Superior temporal gyrus (tissue), 1 donor: ENCODE data around the gene HLA-DOB.

Experiments used
- DNase-seq: peaks from one replicate; pipeline ENCODE4 v3.0.0-alpha.2; 2016; ENCODE audit errors: extremely low spot score

HLA-DOB gene

DNA sequence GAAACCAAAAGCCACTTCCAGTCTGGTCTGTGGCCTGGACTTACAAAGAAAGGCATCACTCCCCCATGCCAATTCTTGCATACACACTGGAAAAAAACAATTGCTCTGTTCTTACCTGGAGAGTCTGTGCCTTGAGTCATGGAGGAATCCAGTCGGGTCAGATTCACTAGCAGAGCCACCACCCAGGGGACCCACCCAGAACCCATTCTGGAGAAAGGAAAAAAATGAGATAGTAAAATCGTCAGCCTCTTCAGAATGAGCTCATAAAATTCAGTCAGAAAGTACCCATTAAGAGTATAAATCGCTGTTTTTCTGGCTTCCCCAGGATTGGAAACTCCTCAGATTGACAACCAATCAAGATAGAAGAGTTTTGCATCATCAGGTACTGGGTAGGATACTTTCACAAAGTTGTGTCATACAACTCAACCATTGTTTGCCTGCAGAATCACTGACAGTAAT is at the start of gene HLA-DOB:
Gene HLA-DOB (minus strand): TSS at position 257 of the 459 bp plus-strand sequence. CDS start 51 bp downstream, at position 206.
- DNase-seq: peak; percentile 22

DNA sequence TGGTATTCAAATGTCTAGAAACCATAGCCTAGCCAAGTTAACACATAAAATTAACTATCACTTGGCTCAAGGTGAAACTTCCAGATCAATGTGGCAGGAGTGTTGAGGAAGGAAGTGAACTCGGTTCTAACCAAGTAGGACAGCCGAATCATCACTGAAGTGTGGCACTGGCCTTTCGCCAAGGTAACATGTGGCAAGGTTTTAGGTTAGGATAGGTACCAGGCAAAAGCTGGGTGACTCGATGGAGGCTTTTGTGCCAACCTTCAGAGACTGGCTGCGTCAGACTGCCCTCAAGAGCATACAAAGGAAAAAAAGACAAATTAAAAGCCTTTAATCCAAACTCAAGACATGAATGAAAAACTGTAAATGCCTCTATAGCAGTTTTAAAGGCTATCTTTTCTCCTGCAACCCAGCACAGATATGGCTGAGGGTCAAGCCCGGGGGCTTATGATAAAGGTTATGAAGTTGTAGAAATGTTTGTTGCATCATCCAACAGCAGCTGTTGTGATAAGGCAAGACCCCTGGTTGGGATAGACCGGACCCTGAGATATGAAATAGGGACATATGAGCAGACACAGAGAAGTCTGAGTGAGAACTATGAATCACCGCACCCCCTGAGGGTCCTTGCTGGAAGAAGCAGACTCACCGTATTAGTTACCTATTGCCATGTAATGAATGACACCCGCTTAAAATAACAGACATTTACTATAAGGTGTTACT is 49.1 kb upstream of the HLA-DOB start:
- no peak for DNase-seq

DNA sequence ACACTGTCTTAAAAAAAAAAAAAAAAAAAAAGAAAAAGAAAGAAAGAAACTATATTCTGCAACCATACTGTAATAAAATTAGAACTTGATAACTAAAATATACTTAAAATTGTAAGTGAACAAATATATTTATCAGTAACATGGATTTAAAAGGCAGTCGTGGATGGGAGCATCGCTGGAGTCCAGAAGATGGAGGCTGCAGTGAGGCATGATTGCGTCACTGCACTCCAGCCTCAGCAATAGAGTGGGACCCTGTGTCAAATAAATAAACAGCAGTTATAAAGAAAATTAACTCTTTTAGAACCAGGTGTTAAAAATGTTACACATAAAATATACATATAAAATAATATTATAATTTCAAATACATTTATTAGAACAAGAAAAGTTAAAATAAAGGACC is 45.9 kb upstream of the HLA-DOB start:
- no peak for DNase-seq

DNA sequence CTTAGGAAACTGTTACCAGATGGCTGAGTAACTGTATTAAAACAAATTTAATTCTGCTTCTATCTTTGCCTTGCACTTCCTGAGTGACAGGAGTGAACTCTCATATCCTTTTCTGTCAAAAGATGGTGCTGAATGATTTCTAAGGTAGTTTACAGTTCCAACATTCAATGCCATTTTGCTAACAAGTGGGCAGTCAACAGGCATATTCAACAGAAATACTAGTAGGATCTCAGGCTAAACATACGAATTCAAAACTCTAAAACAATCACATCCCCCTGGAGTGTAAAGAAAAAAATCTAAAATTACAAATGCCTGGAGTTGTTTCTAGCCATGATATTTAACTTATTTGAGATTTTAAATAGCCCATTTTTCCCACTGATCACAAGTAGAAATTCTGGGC is 43.9 kb upstream of the HLA-DOB start:
- DNase-seq: no peak

DNA sequence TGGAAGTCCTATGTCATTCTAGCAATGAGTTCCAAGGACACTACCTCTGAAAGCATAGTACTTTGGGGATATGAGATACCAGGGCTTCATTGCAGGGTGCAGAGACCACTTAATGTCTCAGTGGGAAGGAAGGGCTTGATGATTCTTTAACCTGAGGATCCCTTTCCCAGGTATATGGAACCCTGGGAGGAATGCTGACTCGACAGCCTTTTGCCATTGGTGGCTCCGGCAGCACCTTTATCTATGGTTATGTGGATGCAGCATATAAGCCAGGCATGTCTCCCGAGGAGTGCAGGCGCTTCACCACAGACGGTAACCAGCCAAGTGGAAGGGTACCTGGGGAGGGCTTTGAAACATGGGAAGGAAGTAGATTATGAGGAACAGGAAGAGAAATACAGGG is 41.4 kb upstream of the HLA-DOB start:
- DNase-seq: no peak

DNA sequence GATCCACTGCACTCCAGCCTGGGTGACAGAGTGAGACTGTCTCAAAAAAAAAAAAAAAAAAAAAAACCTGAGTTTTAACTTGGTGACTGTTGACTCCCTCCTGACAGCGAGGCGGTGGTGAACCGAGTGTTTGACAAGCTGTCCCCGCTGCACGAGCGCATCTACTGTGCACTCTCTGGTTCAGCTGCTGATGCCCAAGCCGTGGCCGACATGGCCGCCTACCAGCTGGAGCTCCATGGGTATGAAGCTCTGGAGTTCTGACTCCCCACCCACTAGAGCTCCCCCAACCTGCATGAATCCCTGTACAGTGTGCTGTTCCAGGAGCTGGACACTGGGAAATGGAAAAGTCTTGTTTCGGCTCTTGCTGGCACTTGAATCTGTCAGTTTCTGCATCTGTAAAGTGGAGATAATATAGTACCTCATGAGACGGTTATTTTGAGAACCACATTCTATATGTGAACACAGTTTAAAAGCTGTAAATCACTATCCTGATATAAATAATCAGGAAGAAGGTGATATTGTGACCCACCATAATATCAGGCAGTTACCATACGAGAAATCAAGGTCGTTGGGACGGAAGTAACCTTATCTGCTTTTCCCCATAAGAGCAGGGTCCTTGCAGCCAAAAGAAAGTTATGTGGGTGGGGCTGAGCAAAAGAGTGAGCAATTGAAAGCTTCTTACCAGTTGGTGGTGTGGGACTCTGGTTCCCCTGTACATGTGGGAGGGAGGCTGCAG is 40.5 kb upstream of the HLA-DOB start:
- DNase-seq: no peak

DNA sequence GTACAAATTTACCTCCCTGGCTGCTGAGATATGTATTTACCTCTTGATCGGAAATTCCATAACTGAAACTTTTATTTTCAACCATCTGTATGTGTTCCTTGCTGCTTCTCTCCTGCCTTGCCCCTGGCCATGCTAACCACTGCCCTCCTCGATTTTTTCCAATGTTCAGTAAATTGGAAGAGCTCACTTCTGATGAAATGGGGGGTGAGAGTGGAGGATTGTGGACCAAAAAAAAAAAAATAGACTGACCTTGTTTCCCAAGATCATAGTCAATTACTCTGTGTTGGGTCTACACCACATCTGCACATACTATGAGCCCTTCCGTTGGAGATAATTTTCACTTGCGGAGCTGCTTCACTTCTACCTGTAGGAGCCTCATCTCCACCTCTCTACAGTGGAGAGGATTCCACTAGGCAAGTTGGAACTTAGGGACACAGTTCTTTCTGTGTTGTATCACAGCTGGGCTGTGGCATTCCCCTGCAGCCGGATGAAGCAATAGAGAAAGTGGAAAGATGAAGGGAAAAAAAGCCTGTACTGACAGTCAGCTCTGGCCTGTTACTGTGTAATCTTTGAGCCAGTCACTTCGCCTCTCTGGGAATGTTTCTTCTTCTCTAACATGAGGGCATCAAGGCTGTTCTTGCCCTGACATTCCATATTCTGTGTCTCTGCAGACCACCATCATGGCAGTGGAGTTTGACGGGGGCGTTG is 38.8 kb upstream of the HLA-DOB start:
- no peak for DNase-seq

DNA sequence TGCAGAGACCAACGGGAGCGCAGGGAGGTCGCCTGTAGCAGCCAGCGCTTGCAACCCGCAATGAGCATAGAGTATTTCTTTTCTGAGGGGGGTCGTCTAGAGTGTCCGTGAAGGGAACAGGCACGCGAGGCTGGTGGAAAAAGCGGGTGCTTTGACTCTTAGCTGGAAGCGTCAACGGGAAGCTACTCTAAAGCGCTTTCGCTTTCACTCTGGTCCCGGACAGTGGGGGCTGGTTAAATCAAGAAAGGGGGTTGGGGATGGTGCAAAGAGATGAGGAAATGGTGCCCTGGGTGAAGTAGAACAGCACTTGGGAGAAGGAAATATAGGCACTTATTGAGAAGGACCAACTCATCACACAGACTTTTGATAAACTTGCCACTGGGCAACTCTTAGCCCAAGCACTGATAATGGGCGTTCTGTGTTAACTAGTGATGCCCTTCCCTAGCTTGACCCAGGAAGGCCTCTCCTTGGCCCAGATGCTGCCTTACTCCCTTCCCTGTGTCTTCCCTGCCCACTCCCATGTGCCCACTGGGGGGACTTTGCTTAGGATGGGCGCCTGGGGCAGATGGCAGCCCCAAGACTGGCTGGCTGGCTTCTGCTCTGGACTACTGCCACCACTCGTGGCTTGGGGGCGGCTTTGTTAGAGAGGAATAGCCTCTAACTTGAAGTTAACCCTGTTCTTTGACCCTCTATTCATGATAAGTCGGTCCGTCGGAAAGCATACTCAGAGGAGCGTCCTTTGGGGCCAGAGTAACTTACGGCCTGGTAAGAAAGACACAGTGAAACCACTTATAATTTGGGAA is 37.8 kb upstream of the HLA-DOB start:
- peak; percentile 67 for DNase-seq

DNA sequence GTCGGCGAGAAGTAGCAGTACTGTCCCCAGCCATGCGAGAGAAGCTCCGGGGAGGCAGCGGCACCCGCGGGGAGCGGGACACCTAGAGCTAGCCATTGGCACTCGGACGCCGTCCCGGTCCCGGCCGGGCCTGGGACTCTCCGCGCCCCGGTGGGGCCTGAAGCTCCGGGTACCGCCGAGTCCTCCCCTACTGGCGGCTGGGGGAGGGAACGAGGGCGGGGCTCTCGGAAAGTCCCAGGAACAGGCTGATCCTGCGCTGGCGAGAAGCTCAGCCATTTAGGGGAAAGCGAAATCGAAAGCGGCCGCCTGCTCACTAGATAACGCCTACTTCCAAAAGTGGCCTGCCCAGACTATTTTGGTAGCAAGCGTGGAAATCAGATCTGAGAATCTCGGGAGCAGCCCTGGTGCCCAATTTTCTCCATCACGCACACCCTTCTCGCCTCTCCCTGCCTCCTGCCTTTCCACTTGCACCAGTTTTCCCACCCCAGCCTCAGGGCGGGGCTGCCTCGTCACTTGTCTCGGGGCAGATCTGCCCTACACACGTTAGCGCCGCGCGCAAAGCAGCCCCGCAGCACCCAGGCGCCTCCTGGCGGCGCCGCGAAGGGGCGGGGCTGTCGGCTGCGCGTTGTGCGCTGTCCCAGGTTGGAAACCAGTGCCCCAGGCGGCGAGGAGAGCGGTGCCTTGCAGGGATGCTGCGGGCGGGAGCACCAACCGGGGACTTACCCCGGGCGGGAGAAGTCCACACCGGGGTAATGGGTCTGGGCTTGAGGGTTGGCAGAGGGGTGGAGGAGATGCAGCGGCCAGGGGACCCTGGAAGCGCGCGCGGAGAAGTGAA is 37.0 kb upstream of the HLA-DOB start, which contains the start of the genes PSMB9 and TAP1:
Gene PSMB9 (plus strand): TSS at position 652 of the 835 bp plus-strand sequence. CDS start 38 bp downstream, at position 690.
Gene TAP1 (minus strand): TSS at position 164 of the 835 bp plus-strand sequence. CDS start 68 bp downstream, at position 96.
- peak; percentile 94 for DNase-seq

DNA sequence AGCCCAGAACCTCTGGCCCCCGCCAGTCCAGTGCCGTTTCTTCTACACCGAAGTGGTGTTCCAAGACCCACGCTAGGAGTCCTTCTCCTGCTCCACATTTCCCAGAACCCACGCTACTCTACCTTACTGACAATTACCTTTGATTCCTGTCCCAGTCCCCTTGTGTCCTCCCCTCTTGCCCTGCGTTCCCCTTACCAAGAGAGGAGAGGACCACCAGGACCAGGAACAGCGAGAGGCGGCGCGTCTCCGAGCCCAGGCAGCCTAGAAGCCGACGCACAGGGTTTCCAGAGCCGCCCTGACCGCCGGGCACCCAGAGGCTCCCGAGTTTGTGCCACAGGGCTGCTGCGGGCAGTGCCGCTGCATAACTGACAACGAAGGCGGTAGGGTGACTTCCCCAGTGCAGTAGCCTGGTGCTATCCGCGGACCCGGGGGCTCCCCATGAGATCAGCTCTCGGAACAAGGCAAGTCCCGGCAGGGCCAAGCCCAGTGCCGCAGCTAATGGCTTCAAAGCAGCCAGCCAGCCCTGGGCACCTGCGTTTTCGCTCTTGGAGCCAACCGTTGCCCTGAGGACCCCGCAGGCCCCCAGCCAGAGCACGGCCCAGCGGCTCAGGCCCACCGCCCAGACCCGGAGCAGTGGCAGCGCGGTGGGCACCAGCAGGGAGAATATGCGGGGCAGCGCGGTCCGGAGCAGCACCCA is 36.2 kb upstream of the HLA-DOB start:
- peak; percentile 57 for DNase-seq

DNA sequence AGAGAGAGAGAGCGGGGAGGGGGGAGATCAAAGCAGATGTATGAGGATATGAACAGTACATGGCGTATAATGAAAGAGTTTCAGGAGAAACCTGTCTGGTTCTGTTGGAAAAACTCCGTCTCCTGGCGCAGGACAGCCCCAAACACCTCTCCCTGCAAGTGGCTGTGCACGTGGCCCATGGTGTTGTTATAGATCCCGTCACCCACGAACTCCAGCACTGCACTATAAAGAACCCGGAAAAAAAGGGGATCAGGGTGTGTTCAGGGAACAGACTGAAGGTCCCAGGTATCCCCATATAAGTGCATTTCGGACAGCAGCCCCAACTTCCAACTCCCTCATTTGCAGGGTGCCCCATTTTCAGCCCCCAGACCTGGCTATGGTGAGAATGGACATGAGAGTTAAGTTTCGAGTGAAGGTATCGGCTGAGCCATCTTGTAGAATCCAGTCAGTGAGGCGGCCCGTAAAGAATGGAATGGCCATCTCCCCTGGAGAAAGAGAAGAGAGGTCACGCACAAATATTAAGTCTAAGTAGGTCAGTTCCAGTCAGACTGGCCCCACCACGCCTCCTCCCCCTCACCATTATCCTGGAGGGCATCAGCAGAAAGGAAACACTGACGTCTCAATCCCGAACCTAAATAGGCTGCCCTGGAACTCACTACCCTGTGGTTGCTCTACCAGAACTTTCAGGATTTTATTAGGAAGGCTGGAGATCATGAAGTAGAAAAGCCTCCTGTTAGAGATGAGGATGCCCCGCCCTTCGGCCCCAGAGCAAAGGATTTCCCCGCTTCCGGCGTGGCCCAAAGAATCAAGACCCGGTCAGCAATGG is 35.4 kb upstream of the HLA-DOB start:
- DNase-seq: no peak

DNA sequence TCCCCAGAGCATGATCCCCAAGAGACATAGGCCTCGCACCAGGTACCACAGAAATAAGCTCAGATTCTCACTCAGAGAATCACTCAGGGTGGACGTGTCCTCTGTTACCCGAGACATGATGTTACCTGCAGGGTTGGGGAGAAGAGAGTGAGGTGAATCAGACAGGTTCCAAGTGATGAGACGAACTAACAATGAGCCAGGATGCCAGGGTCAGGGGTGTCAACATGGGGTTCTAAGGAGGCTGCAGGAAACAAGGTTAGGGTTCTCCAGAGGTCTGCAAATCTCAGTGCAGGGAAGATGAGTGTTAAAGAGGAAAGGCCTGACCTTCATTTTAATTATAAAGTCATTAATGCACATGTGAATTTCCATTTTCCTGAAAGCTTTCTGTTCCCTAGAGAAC is 34.2 kb upstream of the HLA-DOB start:
- DNase-seq: no peak

DNA sequence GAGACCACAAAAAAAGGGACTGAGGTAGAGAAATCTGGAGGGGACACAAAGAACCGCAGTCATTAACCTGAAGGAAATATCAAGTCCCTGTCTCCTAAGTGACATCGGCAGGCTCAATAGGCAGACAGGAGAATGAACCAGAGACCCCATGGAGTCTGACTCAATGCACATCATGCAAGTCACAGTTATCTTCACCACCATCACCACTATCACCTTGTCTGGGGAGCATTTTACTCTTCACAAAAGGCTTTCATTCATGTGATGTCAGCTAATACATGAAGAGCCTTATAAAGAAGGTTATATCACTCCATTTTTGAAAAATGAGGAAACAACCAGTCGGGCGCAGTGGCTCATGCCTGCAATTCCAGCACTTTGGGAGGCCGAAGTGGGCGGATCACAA is 32.3 kb upstream of the HLA-DOB start:
- no peak for DNase-seq

DNA sequence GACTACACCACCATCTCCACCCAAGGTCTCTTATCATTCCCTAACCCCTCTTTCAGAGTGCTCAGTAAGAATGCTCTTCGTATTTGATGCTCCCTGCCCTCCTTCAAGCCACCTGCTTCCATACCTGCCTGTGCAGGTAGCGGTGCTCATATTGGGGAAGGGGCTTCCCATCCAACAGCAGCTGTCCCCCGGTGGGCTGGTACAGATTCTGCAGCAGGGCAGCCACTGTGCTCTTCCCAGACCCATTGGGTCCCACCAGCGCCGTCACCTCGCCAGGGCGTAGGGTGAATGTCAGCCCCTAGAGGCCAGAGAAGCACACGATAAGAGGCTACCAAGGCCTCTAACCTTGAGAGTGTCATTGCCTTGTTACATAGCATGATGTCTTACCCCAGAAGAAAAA is 31.0 kb upstream of the HLA-DOB start:
- no peak for DNase-seq

DNA sequence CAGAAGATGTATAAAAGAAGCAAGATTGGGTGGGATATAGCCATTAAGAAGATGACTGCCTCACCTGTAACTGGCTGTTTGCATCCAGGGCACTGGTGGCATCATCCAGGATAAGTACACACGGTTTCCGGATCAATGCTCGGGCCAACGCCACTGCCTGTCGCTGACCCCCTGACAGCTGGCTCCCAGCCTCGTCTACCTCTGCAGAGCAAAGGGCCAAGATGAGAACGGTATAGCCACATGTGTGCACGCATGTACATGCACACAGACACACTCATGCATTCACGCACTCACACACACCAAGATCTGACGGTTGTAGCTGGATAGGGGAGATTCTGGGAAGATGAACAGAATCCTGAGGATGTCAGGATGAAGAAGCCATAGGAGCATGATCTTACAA is 30.2 kb upstream of the HLA-DOB start:
- DNase-seq: no peak

DNA sequence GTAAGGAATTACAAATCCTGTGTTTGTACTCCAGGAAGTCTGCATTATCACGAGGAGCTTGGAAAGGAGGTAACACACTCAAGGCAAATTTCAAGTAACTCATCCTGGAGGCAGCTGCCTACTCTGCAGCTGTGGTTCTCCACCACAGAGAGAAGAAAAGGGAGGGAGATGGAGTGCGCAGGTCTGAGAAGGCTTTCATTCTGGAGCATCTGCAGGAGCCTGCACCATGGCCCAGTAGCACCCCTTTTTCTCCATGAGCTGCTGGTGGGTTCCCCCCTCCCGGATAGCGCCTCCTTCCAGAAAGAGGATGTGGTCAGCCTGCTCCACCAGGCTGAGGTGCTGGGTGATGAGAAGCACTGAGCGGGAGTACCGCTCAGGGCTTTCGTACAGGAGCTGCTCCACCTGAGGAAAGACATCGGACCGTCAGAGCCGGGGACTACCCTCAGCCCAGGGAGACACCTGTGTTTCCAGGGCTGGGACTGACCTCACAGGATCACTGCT is 28.6 kb upstream of the HLA-DOB start:
- DNase-seq: no peak

DNA sequence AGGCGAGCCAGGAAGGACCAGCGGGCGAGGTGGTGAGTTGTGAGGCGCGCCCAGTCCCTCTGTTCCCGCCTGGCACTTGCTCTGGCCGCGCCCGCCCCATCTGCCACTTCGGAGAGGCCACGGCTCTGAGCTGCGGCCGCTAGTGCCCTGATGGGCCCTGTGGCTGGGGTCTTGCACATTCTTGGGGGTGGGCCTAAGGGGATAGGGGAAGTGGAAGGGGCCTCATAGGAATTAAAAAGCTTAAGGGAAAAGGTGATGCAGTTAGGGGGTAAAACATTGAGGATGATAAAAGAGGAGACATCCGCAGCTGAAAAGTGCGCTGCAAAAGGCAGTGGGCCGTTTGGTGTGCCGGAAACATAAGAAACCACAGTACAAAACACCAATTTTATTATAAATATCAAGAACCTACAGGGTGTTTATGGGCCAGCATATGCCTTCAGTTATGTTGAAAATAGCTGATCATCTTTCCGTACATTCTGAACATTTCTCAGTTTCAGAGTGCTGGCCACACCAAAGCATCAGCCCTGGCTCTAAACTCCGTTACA is 28.1 kb upstream of the HLA-DOB start:
- no peak for DNase-seq

DNA sequence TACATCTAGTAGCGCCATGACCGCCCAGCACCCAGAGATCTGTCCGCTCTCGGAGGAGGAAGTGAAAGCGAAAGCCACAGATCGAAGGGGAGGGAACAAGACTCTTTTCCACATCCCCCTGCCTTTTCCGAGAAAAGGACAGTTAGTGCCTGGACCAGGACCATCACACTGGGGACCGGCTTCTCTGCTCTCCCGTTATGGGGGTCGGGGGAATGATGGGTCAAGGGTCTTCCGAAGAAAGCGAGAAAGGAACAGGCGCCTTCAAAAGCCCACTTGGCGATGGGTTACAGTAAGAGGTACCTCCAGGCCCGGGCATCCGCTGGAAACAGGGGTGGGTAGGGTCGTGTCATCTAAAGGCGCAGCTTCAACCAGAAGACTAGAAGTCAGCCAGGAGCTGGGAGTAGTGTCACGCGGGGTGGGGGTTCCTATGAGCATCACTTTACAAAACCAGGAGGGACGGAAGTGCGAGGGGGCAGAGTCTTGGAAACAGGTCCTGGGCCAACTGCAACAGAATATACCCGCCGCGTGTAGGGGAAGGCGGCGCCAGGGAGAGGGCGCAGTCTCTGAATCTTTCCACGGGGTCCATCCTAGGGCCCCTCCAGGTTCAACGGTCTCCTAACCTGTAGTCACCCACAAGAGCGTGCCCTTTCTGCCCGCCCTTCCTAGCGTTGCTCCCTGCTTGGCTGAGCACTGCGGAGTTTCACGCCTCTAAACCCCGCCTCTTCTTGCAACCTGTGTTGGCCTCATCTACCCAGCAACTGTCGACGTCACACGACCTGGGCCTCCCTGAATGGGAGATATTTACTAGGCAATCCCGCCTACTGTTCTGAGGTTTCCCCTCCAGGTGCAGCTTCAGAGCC is 27.4 kb upstream of the HLA-DOB start, which contains the start of gene PSMB8:
Gene PSMB8 (minus strand): TSS at position 69 of the 860 bp plus-strand sequence. CDS start 51 bp downstream, at position 18.
- peak; percentile 94 for DNase-seq
